Immature natural killer cell (primary cell): ENCODE results near the gene ZNF512B. TPM values are rescaled to one million over a fixed set of nuclear protein-coding genes. Genes with fewer than 3 reads are reported as not detected.
"Not testable (repeated sequence)": the region's sequence is repeated elsewhere in the genome, so short reads cannot be mapped to it uniquely, and the experiment has no call there.

Source experiments
- DNase-seq, 3 donors: peaks; one replicate each; pipeline ENCODE4 v3.0.0; 2022; ENCODE audit warnings: mixed read lengths in 1 of 3
- H3K27ac Mint-ChIP-seq, 6 donors: one replicate each; pipeline ENCODE4 v1.8.0; 2020; ENCODE audit warnings: mixed read lengths in 6 of 6, mild to moderate bottlenecking in 5 of 6, inconsistent platforms in 4 of 6, moderate library complexity in 3 of 6
- H3K27me3 Mint-ChIP-seq, 3 donors: one replicate each; pipeline ENCODE4 v1.8.0; 2020 to 2021; ENCODE audit warnings: low read depth in 3 of 3, mild to moderate bottlenecking in 3 of 3, mixed read lengths in 3 of 3, moderate library complexity in 3 of 3, inconsistent platforms in 1 of 3
- H3K36me3 Mint-ChIP-seq, 3 donors: one replicate each; pipeline ENCODE4 v1.8.0; 2020; ENCODE audit warnings: mixed read lengths in 3 of 3, inconsistent platforms in 2 of 3, mild to moderate bottlenecking in 2 of 3
- H3K4me1 Mint-ChIP-seq, 2 donors: one replicate each; pipeline ENCODE4 v1.8.0; 2020; ENCODE audit warnings: inconsistent platforms in 2 of 2, mild to moderate bottlenecking in 2 of 2, mixed read lengths in 2 of 2, moderate library complexity in 1 of 2
- H3K4me3 Mint-ChIP-seq, 5 donors: one replicate each; pipeline ENCODE4 v1.8.0; 2020; ENCODE audit warnings: mild to moderate bottlenecking in 5 of 5, mixed read lengths in 5 of 5, inconsistent platforms in 3 of 5, moderate library complexity in 3 of 5
- H3K9me3 Mint-ChIP-seq, 6 donors: one replicate each; pipeline ENCODE4 v1.8.0; 2020; ENCODE audit warnings: mild to moderate bottlenecking in 6 of 6, mixed read lengths in 6 of 6, inconsistent platforms in 4 of 6, moderate library complexity in 3 of 6
- polyA plus RNA-seq, 3 donors: library from polyadenylated mRNA; unstranded; fragments of 300-500 nt; fragmentation: Illumina TruSeq; gene quantifications; one replicate each; pipeline ENCODE4 v1.2.3, GENCODE V29; 2021

Gene ZNF512B, protein sequence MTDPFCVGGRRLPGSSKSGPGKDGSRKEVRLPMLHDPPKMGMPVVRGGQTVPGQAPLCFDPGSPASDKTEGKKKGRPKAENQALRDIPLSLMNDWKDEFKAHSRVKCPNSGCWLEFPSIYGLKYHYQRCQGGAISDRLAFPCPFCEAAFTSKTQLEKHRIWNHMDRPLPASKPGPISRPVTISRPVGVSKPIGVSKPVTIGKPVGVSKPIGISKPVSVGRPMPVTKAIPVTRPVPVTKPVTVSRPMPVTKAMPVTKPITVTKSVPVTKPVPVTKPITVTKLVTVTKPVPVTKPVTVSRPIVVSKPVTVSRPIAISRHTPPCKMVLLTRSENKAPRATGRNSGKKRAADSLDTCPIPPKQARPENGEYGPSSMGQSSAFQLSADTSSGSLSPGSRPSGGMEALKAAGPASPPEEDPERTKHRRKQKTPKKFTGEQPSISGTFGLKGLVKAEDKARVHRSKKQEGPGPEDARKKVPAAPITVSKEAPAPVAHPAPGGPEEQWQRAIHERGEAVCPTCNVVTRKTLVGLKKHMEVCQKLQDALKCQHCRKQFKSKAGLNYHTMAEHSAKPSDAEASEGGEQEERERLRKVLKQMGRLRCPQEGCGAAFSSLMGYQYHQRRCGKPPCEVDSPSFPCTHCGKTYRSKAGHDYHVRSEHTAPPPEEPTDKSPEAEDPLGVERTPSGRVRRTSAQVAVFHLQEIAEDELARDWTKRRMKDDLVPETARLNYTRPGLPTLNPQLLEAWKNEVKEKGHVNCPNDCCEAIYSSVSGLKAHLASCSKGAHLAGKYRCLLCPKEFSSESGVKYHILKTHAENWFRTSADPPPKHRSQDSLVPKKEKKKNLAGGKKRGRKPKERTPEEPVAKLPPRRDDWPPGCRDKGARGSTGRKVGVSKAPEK
- polyA plus RNA-seq = under 1 TPM in 2 of 3 donors, not detected in 1; 0.36 to 0.63 TPM

DNA sequence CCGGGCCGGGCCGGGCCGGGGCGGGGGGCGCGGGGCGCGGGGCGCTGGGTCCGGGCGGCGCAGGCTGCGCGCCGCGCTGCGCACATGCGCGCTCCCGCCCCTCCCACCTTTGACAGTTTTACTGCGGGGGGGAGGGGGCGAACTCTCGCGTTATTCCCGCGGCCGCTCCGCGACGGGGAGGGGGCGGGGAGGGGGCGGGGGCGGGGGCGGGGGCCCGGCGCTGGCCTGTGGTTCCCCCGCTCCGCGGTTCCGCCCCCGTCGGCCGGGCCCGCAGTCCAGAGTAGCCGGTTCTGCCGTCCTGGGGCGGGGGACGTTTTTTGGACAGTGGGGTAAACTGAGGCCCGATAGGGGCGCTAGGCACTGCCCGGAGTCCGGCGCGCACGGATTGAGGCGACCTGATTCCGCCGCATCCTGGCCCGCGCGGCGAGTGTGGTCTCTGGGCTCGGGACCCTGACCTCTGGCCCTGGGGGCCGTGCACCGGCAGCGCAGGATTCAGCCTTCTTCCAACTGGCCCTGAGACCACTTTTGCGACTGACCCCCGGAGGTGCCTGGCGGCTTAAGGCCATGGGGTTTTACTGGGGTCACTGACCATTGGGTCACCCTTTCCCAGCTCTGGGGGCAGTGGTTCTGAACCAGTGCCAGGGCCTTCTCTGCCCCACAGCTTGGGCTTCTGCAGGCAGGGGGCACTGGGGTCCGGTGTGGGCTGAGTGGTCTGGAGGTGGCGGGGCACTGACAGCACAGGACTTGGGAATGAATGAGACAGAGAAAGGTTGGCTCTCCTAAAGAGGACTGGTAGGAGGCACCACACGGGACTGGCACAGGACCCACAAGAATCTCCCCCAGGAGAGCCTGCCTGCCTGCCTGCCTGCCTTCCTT lies at the start of gene ZNF512B:
Gene ZNF512B, minus strand, starts transcription at position 93 of the 876 bp plus-strand sequence. CDS start 1,980 bp downstream, outside the sequence.
- Mint-ChIP-seq H3K27ac (peak within 1 kb of the TSS in 3 of 6 donors; percentile 40 to 75 (median 62)), H3K4me1 (peaks cover 22 to 26% of the 10 kb centered on the region in 2 donors), H3K4me3 (peak within 1 kb of the TSS; percentile 75 to 87 (median 80)), H3K9me3 (no peaks in the 10 kb centered on the region), H3K27me3 (peaks cover 3 to 6% (median 6%) of the 10 kb centered on the region in 3 donors), H3K36me3 (peaks cover 0 to 7% (median 5%) of the 10 kb centered on the region in 3 donors)
- peak; percentile 27 to 38 (median 35) for DNase-seq

- Mint-ChIP-seq H3K36me3 (peaks cover 14 to 33% (median 18%) of the 10 kb centered on the region in 3 donors), H3K9me3 (no peaks in the 10 kb centered on the region), H3K27me3 (peaks cover 0 to 4% (median 0%) of the 10 kb centered on the region in 3 donors), H3K27ac (peak overlapping the region in 3 of 6 donors; percentile 6 to 44 (median 23)), H3K4me3 (no peak overlapping the region), H3K4me1 (peaks cover 33 to 34% of the 10 kb centered on the region in 2 donors)
- no peak for DNase-seq
These were observed 45.9 kb upstream of the ZNF512B start for GRCh38 chr20:64015635-64016034.

DNA sequence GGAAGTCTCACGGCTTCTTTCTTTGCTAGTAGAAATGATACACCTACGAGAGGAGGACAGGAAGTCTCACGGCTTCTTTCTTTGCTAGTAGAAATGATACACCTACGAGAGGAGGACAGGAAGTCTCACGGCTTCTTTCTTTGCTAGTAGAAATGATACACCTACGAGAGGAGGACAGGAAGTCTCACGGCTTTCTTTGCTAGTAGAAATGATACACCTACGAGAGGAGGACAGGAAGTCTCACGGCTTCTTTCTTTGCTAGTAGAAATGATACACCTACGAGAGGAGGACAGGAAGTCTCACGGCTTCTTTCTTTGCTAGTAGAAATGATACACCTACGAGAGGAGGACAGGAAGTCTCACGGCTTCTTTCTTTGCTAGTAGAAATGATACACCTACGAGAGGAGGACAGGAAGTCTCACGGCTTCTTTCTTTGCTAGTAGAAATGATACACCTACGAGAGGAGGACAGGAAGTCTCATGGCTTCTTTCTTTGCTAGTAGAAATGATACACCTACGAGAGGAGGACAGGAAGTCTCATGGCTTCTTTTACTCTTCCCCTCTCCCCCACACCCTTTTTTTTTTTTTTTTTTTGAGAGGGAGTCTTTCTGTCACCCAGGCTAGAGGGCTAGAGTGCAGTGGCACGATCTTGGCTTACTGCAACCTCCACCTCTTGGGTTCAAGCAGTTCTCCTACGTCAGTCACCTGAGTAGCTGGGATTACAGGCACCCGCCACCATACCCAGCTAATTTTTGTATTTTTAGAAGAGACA lies 42.8 kb upstream of the ZNF512B start:
- not testable (repeated sequence) for H3K9me3 Mint-ChIP-seq, DNase-seq, H3K27me3 Mint-ChIP-seq
- peaks cover 47 to 57% of the 10 kb centered on the region in 2 donors for H3K4me1 Mint-ChIP-seq
- peak overlapping the region in 4 of 5 donors; percentile 40 to 76 (median 69) for H3K4me3 Mint-ChIP-seq
- H3K27ac Mint-ChIP-seq = peak overlapping the region in 5 of 6 donors; percentile 74 to 91 (median 87)
- H3K36me3 Mint-ChIP-seq = peaks cover 19 to 36% (median 24%) of the 10 kb centered on the region in 3 donors

DNA sequence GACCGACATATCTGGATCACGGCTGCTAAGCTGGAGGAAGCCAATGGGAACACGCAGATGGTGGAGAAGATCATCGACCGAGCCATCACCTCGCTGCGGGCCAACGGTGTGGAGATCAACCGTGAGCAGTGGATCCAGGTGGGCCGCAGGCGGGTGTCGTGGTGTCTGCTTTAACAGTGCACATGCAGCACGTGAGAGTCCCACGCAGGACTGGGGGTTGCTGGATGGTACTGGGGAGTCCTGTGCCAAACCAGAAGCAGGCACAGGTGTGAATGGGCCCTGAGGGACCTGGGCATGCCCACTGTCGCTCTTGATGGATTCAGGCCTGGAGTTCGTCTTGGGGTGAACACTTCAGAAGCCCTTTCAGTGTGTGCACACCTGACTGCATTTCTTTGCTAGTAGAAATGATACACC lies 41.6 kb upstream of the ZNF512B start:
- no peak for DNase-seq
- Mint-ChIP-seq H3K4me1 (peaks cover 46 to 57% of the 10 kb centered on the region in 2 donors), H3K27ac (peak overlapping the region; percentile 15 to 79 (median 78)), H3K36me3 (peaks cover 17 to 33% (median 20%) of the 10 kb centered on the region in 3 donors), H3K27me3 (peaks cover 0 to 5% (median 0%) of the 10 kb centered on the region in 3 donors), H3K9me3 (peaks cover 0 to 7% (median 0%) of the 10 kb centered on the region in 6 donors), H3K4me3 (peak overlapping the region in 1 of 5 donors; percentile 30)

- H3K27ac Mint-ChIP-seq = peak overlapping the region; percentile 15 to 84 (median 78)
- no peak overlapping the region for H3K4me3 Mint-ChIP-seq
- H3K36me3 Mint-ChIP-seq = peaks cover 17 to 33% (median 19%) of the 10 kb centered on the region in 3 donors
These were observed 41.0 kb upstream of the ZNF512B start for GRCh38 chr20:64010711-64011237.

DNA sequence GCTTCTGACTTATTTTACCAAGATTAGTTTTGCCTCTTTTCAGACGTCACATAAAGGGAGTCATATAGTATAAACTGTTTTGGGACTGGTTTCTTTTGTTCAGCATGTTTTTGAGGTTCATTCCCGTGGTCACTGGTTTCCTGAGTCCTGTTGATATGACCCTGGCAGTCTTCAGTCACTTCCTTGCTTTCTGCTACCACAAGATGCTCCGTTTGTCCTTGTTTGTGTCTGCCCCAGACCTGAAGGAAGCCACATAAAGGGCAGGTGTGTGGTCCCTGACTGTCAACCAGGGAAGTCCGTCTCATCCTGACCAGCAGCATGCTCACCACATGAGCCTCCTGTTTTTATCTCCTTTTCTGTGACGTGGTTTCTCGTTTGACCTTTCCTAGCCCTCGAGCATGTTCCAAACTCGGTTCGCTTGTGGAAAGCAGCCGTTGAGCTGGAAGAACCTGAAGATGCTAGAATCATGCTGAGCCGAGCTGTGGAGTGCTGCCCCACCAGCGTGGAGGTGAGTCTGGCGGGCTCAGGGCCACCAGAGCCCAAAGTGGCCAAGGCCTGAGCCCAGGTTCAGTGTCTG lies 40.2 kb upstream of the ZNF512B start:
- peak; percentile 28 to 50 (median 35) for DNase-seq
- Mint-ChIP-seq H3K27ac (peak overlapping the region; percentile 15 to 84 (median 74)), H3K4me1 (peaks cover 43 to 55% of the 10 kb centered on the region in 2 donors), H3K27me3 (peaks cover 0 to 5% (median 0%) of the 10 kb centered on the region in 3 donors), H3K4me3 (peak overlapping the region in 3 of 5 donors; percentile 3 to 17 (median 7)), H3K9me3 (peaks cover 0 to 7% (median 0%) of the 10 kb centered on the region in 6 donors), H3K36me3 (peaks cover 17 to 32% (median 18%) of the 10 kb centered on the region in 3 donors)

More at GRCh38 chr20:64010711-64011237, 41.0 kb upstream of the ZNF512B start:
- peaks cover 0 to 5% (median 0%) of the 10 kb centered on the region in 3 donors for H3K27me3 Mint-ChIP-seq
- H3K9me3 Mint-ChIP-seq = peaks cover 0 to 7% (median 0%) of the 10 kb centered on the region in 6 donors
- no peak for DNase-seq
- peaks cover 46 to 57% of the 10 kb centered on the region in 2 donors for H3K4me1 Mint-ChIP-seq

- peaks cover 0 to 7% (median 0%) of the 10 kb centered on the region in 6 donors for H3K9me3 Mint-ChIP-seq
- H3K36me3 Mint-ChIP-seq = peaks cover 16 to 33% (median 17%) of the 10 kb centered on the region in 3 donors
- H3K4me1 Mint-ChIP-seq = peaks cover 24 to 36% of the 10 kb centered on the region in 2 donors
- no peak overlapping the region for H3K4me3 Mint-ChIP-seq
- peak in 2 of 3 donors; percentile 8 to 11 for DNase-seq
- H3K27me3 Mint-ChIP-seq = peaks cover 0 to 2% (median 2%) of the 10 kb centered on the region in 3 donors
- H3K27ac Mint-ChIP-seq = peak overlapping the region in 1 of 6 donors; percentile 45
These were observed 37.2 kb upstream of the ZNF512B start for GRCh38 chr20:64006902-64007301.

GRCh38 chr20:64006490-64006889 lies 36.8 kb upstream of the ZNF512B start:
- Mint-ChIP-seq H3K27me3 (peaks cover 0 to 2% (median 2%) of the 10 kb centered on the region in 3 donors), H3K36me3 (peaks cover 16 to 36% (median 20%) of the 10 kb centered on the region in 3 donors), H3K9me3 (peaks cover 0 to 7% (median 0%) of the 10 kb centered on the region in 6 donors), H3K4me1 (peaks cover 23 to 36% of the 10 kb centered on the region in 2 donors), H3K4me3 (no peak overlapping the region), H3K27ac (peak overlapping the region in 1 of 6 donors; percentile 45)
- no peak for DNase-seq

GRCh38 chr20:64005394-64005793 lies 35.7 kb upstream of the ZNF512B start:
- peaks cover 16 to 28% of the 10 kb centered on the region in 2 donors for H3K4me1 Mint-ChIP-seq
- no peak overlapping the region for H3K4me3 Mint-ChIP-seq
- H3K36me3 Mint-ChIP-seq = peaks cover 16 to 38% (median 22%) of the 10 kb centered on the region in 3 donors
- H3K27ac Mint-ChIP-seq = peak overlapping the region in 1 of 6 donors; percentile 30
- no peak for DNase-seq
- H3K27me3 Mint-ChIP-seq = peaks cover 0 to 2% (median 2%) of the 10 kb centered on the region in 3 donors
- H3K9me3 Mint-ChIP-seq = peaks cover 0 to 7% (median 0%) of the 10 kb centered on the region in 6 donors

DNA sequence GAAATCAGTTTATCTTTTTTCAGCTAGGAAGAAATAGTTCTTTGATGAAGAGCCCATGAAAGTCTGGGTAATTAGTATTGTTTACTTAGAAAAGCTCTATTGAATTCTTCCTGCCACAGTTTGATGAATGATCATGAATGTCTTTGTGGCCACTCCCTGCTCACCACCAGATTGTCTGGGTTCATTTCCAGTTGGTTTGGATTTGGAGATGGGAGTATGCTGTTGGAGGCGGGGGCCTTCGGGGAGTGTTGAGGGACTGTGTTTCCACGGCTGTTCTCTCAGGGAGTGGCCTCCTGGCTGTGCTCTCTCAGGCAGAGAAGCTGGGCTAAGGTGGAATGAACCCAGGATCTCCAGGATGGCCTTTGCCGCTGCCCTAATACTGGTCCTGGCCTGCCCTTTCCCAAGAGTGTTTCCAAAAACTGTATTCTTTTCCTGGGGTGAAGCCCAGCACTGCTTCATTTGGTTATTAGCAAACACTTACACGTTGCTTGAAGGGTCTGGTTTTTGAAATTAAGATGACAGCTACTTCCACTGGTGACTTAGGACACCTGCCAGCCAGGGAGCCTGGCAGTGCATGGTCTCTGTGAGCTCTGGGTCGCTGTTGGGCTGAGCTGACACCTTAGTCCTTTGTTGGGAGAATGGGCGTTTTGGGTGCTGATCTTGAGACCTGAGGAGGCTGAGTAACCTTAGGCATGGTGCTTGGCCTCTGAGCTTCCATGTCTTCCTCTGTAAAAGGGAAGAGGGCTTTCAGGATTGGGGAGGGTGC lies 34.4 kb upstream of the ZNF512B start:
- H3K4me1 Mint-ChIP-seq = peaks cover 7 to 16% of the 10 kb centered on the region in 2 donors
- H3K36me3 Mint-ChIP-seq = peaks cover 17 to 34% (median 20%) of the 10 kb centered on the region in 3 donors
- H3K9me3 Mint-ChIP-seq = no peaks in the 10 kb centered on the region
- no peak overlapping the region for H3K27ac Mint-ChIP-seq
- no peak overlapping the region for H3K4me3 Mint-ChIP-seq
- no peak for DNase-seq
- peaks cover 0 to 2% (median 2%) of the 10 kb centered on the region in 3 donors for H3K27me3 Mint-ChIP-seq

- peak overlapping the region in 1 of 6 donors; percentile 34 for H3K27ac Mint-ChIP-seq
- no peak for DNase-seq
- H3K9me3 Mint-ChIP-seq = no peaks in the 10 kb centered on the region
- no peak overlapping the region for H3K4me3 Mint-ChIP-seq
- peaks cover 2 to 7% of the 10 kb centered on the region in 2 donors for H3K4me1 Mint-ChIP-seq
- H3K36me3 Mint-ChIP-seq = peaks cover 15 to 33% (median 16%) of the 10 kb centered on the region in 3 donors
- peaks cover 0 to 2% (median 2%) of the 10 kb centered on the region in 3 donors for H3K27me3 Mint-ChIP-seq
These were observed 31.9 kb upstream of the ZNF512B start for GRCh38 chr20:64001607-64002011.
